ENCODE measurements around the gene PRKCZ. TPM values are rescaled to one million over a fixed set of nuclear protein-coding genes. Genes with fewer than 3 reads are reported as not detected.
"Not testable (repeated sequence)": the region's sequence is repeated elsewhere in the genome, so short reads cannot be mapped to it uniquely, and the experiment has no call there.

The PRKCZ gene
- total and polyA plus RNA-seq, 11 donors = 12.5 to 20.7 (median 16.5) TPM

DNA sequence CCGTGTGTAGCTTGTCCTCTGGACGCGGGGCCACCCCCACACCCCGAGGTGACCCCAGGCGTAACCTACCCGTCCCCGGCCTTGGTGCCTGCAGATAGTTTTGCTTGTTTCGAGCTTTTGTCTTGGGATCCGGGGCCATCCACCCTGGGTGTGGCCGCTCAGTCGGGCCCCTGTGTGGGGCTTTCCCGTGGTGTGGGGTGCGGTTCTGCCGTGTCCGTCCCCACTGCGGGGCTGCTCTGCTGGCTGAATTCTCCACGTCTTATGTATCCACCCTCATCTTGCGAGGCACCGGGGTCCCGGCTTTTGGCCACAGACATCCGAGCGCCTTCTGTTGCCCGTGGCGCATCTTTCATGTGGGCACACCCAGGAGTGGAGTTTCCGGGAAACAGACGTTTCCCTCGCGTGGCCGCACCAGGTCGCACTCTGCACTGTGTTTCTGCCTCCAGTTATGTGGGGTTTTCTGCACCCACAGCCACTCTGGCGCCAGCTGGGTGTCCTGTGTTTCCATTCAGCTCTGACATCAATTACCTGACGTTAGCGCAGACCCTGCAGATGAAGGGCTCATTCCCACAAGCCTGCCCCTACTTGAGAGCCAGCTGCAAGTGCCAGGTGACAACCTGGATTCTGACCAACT is 64.9 kb downstream of the PRKCZ start:
- no peaks in the 10 kb centered on the region for H3K27me3 ChIP-seq
- DNase-seq (peak in 2 of 5 donors; percentile 9 to 48), ATAC-seq (no peak)
- H3K36me3 ChIP-seq = no peaks in the 10 kb centered on the region
- H3K27ac ChIP-seq = no peak overlapping the region
- no peaks in the 10 kb centered on the region for H3K4me1 ChIP-seq
- 83 to 88% (median 86%) methylated on average over 18 to 33 of the region's 33 CpGs for WGBS, 4 donors
- intact Hi-C loops (cut with DNase I) = no loop called here
- TF ChIP-seq, protein P1, sequence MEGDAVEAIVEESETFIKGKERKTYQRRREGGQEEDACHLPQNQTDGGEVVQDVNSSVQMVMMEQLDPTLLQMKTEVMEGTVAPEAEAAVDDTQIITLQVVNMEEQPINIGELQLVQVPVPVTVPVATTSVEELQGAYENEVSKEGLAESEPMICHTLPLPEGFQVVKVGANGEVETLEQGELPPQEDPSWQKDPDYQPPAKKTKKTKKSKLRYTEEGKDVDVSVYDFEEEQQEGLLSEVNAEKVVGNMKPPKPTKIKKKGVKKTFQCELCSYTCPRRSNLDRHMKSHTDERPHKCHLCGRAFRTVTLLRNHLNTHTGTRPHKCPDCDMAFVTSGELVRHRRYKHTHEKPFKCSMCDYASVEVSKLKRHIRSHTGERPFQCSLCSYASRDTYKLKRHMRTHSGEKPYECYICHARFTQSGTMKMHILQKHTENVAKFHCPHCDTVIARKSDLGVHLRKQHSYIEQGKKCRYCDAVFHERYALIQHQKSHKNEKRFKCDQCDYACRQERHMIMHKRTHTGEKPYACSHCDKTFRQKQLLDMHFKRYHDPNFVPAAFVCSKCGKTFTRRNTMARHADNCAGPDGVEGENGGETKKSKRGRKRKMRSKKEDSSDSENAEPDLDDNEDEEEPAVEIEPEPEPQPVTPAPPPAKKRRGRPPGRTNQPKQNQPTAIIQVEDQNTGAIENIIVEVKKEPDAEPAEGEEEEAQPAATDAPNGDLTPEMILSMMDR (IDR thresholded peaks at IDR 0.05) = no peak
- no peak for TF ChIP-seq POLR2A (IDR thresholded peaks at IDR 0.05)
- H3K4me3 ChIP-seq = no peak overlapping the region
- H3K9me3 ChIP-seq = peaks cover 0 to 15% (median 0%) of the 10 kb centered on the region in 12 donors

DNA sequence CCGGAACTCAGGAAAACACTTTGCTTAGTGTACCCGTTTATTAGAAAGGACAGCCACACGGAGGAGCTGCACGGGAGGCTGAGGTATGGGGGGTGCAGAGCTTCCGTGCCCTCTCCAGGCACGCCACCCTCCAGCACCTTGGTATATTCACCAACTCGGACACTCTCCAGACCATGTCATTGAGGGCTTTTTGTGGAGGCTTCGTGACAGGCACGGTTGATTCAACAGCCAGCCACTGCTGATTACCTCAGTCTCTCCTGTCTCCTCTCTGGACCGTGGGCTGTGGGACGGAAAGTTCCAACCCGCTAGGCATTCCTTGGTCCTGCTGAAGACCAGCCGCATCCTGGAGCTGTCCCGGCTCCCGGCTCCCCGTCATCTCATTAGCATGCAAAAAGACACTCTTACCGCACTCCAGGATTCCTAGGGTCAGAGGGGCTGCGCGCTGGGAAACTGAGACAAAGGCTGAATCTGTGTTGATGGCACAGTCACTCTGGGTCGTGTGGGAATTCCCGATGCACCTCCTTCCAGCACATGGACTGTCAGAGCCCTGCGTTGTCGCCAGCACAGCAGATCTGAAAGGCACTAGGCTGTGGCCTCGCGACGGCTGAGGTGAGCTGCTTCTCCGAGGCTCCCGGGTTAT is 65.6 kb downstream of the PRKCZ start:
- H3K9me3 ChIP-seq = peaks cover 0 to 15% (median 0%) of the 10 kb centered on the region in 12 donors
- DNase-seq (peak in 2 of 5 donors; percentile 13 to 40), ATAC-seq (no peak)
- intact Hi-C loops (cut with DNase I) = no loop called here
- H3K4me3 ChIP-seq = no peak overlapping the region
- H3K36me3 ChIP-seq = no peaks in the 10 kb centered on the region
- TF ChIP-seq POLR2A (IDR thresholded peaks at IDR 0.05) = no peak
- TF ChIP-seq, protein P1 (IDR thresholded peaks at IDR 0.05) = no peak
- WGBS, 4 donors = 40 to 55% (median 50%) methylated on average over 14 to 28 of the region's 28 CpGs
- no peaks in the 10 kb centered on the region for H3K4me1 ChIP-seq
- no peaks in the 10 kb centered on the region for H3K27me3 ChIP-seq
- H3K27ac ChIP-seq = no peak overlapping the region

DNA sequence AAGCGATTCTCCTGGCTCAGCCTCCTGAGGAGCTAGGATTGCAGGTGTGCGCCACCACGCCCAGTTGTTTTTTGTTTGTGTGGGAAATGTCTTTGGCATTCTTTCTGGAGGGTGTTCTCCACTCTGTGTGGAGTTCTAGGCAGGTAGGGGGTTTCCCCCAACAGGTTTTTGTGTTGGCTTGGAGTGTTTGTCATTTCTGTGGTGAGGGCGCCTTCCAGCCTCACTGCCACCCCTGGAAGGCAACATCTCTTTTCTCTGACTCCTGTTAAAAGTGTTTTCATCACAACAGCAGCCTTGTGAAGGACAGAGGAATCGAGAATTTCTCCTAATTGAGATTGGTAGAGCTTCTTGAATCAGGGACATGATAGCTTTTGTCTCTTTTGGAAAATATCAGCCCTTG is 69.7 kb downstream of the PRKCZ start:
- Histone ChIP-seq H3K4me3 (no peak overlapping the region), H3K27ac (no peak overlapping the region), H3K4me1 (no peaks in the 10 kb centered on the region), H3K27me3 (no peaks in the 10 kb centered on the region), H3K36me3 (no peaks in the 10 kb centered on the region), H3K9me3 (peaks cover 0 to 15% (median 0%) of the 10 kb centered on the region in 12 donors)
- ATAC-seq = no peak
- TF ChIP-seq POLR2A (IDR thresholded peaks at IDR 0.05) = no peak
- TF ChIP-seq, protein P1 (IDR thresholded peaks at IDR 0.05) = no peak
- 93 to 97% (median 96%) methylated on average over 5 of the region's 5 CpGs for WGBS, 4 donors
- peak in 3 of 5 donors; percentile 1 to 11 (median 3) for DNase-seq
- intact Hi-C loops (cut with DNase I) = no loop called here

DNA sequence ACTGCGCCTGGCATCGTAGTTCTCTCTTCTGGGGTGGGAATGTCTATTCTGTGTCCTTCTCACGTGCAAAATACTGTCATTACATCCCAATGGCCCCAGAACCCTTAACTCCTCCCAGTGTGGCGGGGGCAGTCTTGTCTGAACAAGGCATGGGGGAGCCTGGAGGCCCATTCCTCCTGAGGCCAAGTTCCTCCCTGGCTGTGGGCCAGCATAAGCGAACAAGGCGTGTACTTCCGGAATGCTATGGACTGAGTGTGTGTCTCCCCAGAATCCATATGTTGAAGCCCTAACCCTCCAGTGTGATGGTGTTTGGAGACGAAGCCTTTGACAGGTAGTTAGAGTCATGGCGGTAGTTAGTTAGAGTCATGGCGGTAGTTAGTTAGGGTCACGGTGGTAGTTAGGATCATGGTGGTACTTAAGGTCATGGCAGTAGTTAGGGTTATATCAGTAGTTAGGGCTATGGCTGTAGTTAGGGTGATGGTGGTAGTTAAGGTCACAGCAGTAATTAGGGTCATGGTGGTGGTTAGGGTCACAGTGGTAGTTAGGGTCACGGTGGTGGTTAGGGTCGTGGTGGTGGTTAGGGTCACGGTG is 71.0 kb downstream of the PRKCZ start:
- ATAC-seq (no peak), DNase-seq (peak in 3 of 5 donors; percentile 5 to 11 (median 6))
- no peak overlapping the region for H3K27ac ChIP-seq
- no peaks in the 10 kb centered on the region for H3K36me3 ChIP-seq
- H3K4me3 ChIP-seq = no peak overlapping the region
- WGBS, 4 donors = 75 to 89% (median 83%) methylated on average over 13 to 14 of the region's 14 CpGs
- TF ChIP-seq, protein P1 (IDR thresholded peaks at IDR 0.05) = no peak
- TF ChIP-seq POLR2A (IDR thresholded peaks at IDR 0.05) = no peak
- no peaks in the 10 kb centered on the region for H3K4me1 ChIP-seq
- intact Hi-C loops (cut with DNase I) = no loop called here
- H3K27me3 ChIP-seq = no peaks in the 10 kb centered on the region
- H3K9me3 ChIP-seq = peaks cover 0 to 15% (median 0%) of the 10 kb centered on the region in 12 donors

DNA sequence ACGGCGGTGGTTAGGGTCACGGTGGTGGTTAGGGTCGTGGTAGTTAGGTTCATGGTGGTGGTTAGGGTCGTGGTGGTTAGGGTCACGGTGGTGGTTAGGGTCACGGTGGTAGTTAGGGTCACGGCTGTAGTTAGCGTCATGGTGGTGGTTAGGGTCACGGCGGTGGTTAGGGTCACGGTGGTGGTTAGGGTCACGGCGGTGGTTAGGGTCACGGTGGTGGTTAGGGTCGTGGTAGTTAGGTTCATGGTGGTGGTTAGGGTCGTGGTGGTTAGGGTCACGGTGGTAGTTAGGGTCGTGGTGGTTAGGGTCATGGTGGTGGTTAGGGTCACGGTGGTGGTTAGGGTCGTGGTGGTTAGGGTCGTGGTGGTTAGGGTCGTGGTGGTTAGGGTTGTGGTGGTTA is 71.6 kb downstream of the PRKCZ start:
- 50 to 92% (median 74%) methylated on average over 15 to 23 of the region's 23 CpGs for WGBS, 4 donors

More for the DNA sequence above, 71.6 kb downstream of the PRKCZ start:
- DNase-seq; H3K4me3 ChIP-seq; ATAC-seq; H3K27me3 ChIP-seq; H3K36me3 ChIP-seq; H3K4me1 ChIP-seq; intact Hi-C loops (cut with DNase I); H3K27ac ChIP-seq: not testable (repeated sequence)
- peaks cover 0 to 15% (median 0%) of the 10 kb centered on the region in 12 donors for H3K9me3 ChIP-seq

Measured in heart left ventricle (tissue), 16 donors.